OCI-LY7 (cell line): ENCODE measurements around the gene EYA2. TPM values are rescaled to one million over a fixed set of nuclear protein-coding genes. Genes with fewer than 3 reads are reported as not detected.

Source experiments
- BruUV-seq: library from RNA; stranded (reverse); fragments of 400-500 nt; replicated peaks from 2 replicates; lab custom pipeline; 2021; lab: Mats Ljungman, UMichigan
- CTCF ChIA-PET: fragments of 300-600 bp; sonication (Branson Sonifier 250); formaldehyde crosslinking; loops from one replicate; lab custom pipeline; 2022; ENCODE audit warnings: antibody characterized with exemption; ENCODE audit not compliant: unreplicated experiment; lab: Charles Lee
- POLR2A ChIA-PET: fragments of 300-600 bp; sonication (Branson Sonifier 250); formaldehyde crosslinking; loops from one replicate; lab custom pipeline; 2022; ENCODE audit warnings: antibody characterized with exemption; lab: Charles Lee
- DNase-seq: peaks from one replicate; pipeline ENCODE4 v3.0.0-alpha.2; 2015; ENCODE audit warnings: low spot score
- H2AFZ ChIP-seq: fragments of 200-600 bp; sonication (generic), shearing (Covaris generic); 2 replicates; pipeline ENCODE4 v1.6.1; 2014; ENCODE audit warnings: mild to moderate bottlenecking, antibody characterized with exemption, low read length, moderate library complexity
- H3K27ac ChIP-seq: fragments of 200-600 bp; sonication (generic); 2 replicates; pipeline ENCODE4 v1.5.1; 2014; ENCODE audit warnings: mixed run types, low read depth, mild to moderate bottlenecking, moderate library complexity, low read length, inconsistent platforms; ENCODE audit not compliant: poor library complexity, severe bottlenecking
- H3K36me3 ChIP-seq: fragments of 200-600 bp; sonication (generic); 2 replicates; pipeline ENCODE4 v1.6.1; 2014; ENCODE audit warnings: mild to moderate bottlenecking, antibody characterized with exemption, low read length, moderate library complexity, mixed read lengths; ENCODE audit not compliant: insufficient read depth
- H3K4me1 ChIP-seq: fragments of 200-600 bp; sonication (generic); 2 replicates; pipeline ENCODE4 v1.5.1; 2014; ENCODE audit warnings: mild to moderate bottlenecking, low read length; ENCODE audit not compliant: insufficient read depth, poor library complexity, severe bottlenecking
- H3K4me2 ChIP-seq: fragments of 200-600 bp; sonication (generic); 2 replicates; pipeline ENCODE4 v1.6.1; 2014; ENCODE audit warnings: mild to moderate bottlenecking, low read length
- H3K4me3 ChIP-seq: fragments of 200-600 bp; sonication (generic); 2 replicates; pipeline ENCODE4 v1.5.1; 2014; ENCODE audit warnings: mild to moderate bottlenecking, low read depth, low read length; ENCODE audit not compliant: poor library complexity, severe bottlenecking
- H3K79me2 ChIP-seq: fragments of 200-600 bp; sonication (generic); 2 replicates; pipeline ENCODE4 v1.6.1; 2016; ENCODE audit warnings: low read depth, mild to moderate bottlenecking, low read length, moderate library complexity, mixed read lengths; ENCODE audit not compliant: insufficient read depth
- H3K9me2 ChIP-seq: fragments of 200-600 bp; sonication (generic); 2 replicates; pipeline ENCODE4 v1.6.1; 2016; ENCODE audit warnings: mild to moderate bottlenecking, low read length, mixed read lengths; ENCODE audit not compliant: insufficient read depth
- H3K9me3 ChIP-seq: fragments of 200-600 bp; sonication (generic); 2 replicates; pipeline ENCODE4 v1.6.1; 2014; ENCODE audit warnings: mild to moderate bottlenecking, mixed run types, low read length, mixed read lengths
- H4K20me1 ChIP-seq: fragments of 200-600 bp; sonication (generic); 2 replicates; pipeline ENCODE4 v1.6.1; 2014; ENCODE audit warnings: mild to moderate bottlenecking, antibody characterized with exemption, low read length, moderate library complexity, mixed read lengths; ENCODE audit not compliant: insufficient read depth
- CTCF ChIP-seq: fragments of 200-600 bp; sonication (generic); conservative IDR thresholded peaks from 2 replicates; pipeline ENCODE4 v1.5.1; 2014; ENCODE audit warnings: mild to moderate bottlenecking, antibody characterized with exemption, low read length, moderate library complexity, mixed read lengths
- EZH2phosphoT487 ChIP-seq: fragments of 200-600 bp; sonication (generic); IDR thresholded peaks from 2 replicates; pipeline ENCODE4 v1.6.1; 2018; ENCODE audit warnings: low read depth, borderline replicate concordance, mild to moderate bottlenecking, mixed run types, antibody characterized with exemption, low read length, moderate library complexity, mixed read lengths
- intact Hi-C: fragments of 100-400 bp; cut with micrococcal nuclease; formaldehyde crosslinking; loops from one replicate; pipeline ENCODE4 v1.10.0; 2022; ENCODE audit not compliant: unreplicated experiment
- total RNA-seq, 2 experiments: library from RNA; depleted of rRNA in 1 of 2; stranded (reverse); fragments of >200 nt in 1 of 2; shearing (Covaris generic) in 1 of 2; gene quantifications; 2 replicates each; pipeline ENCODE4 v1.2.3, GENCODE V29; 2014 to 2022

EYA2 gene
- total RNA-seq, 2 experiments from 2014 or later = not detected

GRCh38 chr20:47217482-47218446, 323.1 kb downstream of the EYA2 start:
- no peak for DNase-seq
- Histone ChIP-seq H3K36me3 (peaks cover 94% of the 10 kb centered on the region), H3K4me3 (no peak overlapping the region), H3K9me3 (no peaks in the 10 kb centered on the region), H3K27ac (no peak overlapping the region), H3K4me1 (no peaks in the 10 kb centered on the region), H2AFZ (no peak overlapping the region), H4K20me1 (no peaks in the 10 kb centered on the region), H3K79me2 (no peaks in the 10 kb centered on the region), H3K9me2 (no peaks in the 10 kb centered on the region), H3K4me2 (no peak overlapping the region)
- TF ChIP-seq EZH2phosphoT487 = no peak
- no peak for TF ChIP-seq CTCF
- intact Hi-C loops = no loop called here
- POLR2A ChIA-PET = no interaction called here
- TSS peak; percentile 44 for BruUV-seq
- CTCF ChIA-PET = no interaction called here

- Histone ChIP-seq H3K9me3 (no peaks in the 10 kb centered on the region), H3K4me1 (no peaks in the 10 kb centered on the region), H3K27ac (no peak overlapping the region), H3K36me3 (peaks cover 94% of the 10 kb centered on the region), H3K4me3 (no peak overlapping the region), H3K79me2 (no peaks in the 10 kb centered on the region), H3K9me2 (no peaks in the 10 kb centered on the region), H2AFZ (no peak overlapping the region), H4K20me1 (no peaks in the 10 kb centered on the region), H3K4me2 (no peak overlapping the region)
- ChIA-PET CTCF (no interaction called here), POLR2A (interaction anchor here (1.5 kb wide), 1 partner anchor 10 kb away, joined by 5 read pairs; no protein-coding TSS in a partner anchor)
- TF ChIP-seq EZH2phosphoT487 (no peak), CTCF (peak; percentile 88)
- DNase-seq = peak; percentile 52
- no TSS peak for BruUV-seq
- intact Hi-C loops = loop anchor here (1.0 kb wide), 1 partner anchor 164 kb away; no protein-coding TSS in a partner anchor
Observed at GRCh38 chr20:47220161-47220582, 325.5 kb downstream of the EYA2 start.
